ENCODE measurements around the gene FJX1.

Gene FJX1

DNA sequence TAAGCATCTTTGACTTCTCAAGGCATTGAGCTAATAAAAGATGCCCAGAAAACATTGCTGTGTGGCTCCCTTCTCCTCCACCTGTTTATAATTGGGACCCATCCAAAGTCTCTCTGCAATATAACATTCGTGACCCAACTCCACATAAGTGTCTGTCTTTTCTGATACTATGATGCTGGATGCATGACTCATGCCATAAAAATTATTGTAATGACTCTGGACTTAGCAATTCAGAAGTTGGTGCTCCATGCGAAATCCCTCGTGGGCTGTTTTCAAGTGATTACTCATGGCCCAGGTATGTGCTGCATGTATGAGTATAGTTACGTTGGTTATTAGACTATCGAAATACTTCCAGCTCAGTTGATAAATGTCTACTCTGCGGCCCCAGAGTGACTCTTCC is 11.7 kb downstream of the FJX1 start (continued):
- TF ChIP-seq ZNF600 (tag by site-specific recombination; IDR thresholded peaks at IDR 0.05) = peak; percentile 48; the same call in 1 of the 2 replicates
- no peak for TF ChIP-seq ZNF350 (tag by site-specific recombination; IDR thresholded peaks at IDR 0.05)
- TF ChIP-seq YY1 (tag by site-specific recombination; IDR thresholded peaks at IDR 0.05) = no peak
- TF ChIP-seq ZNF211 (tag by site-specific recombination; IDR thresholded peaks at IDR 0.05; ENCODE audit: low read depth) = no peak
- TF ChIP-seq ZNF610 (tag by site-specific recombination; IDR thresholded peaks at IDR 0.05; ENCODE audit: borderline replicate concordance) = no peak
- TF ChIP-seq, protein P1, sequence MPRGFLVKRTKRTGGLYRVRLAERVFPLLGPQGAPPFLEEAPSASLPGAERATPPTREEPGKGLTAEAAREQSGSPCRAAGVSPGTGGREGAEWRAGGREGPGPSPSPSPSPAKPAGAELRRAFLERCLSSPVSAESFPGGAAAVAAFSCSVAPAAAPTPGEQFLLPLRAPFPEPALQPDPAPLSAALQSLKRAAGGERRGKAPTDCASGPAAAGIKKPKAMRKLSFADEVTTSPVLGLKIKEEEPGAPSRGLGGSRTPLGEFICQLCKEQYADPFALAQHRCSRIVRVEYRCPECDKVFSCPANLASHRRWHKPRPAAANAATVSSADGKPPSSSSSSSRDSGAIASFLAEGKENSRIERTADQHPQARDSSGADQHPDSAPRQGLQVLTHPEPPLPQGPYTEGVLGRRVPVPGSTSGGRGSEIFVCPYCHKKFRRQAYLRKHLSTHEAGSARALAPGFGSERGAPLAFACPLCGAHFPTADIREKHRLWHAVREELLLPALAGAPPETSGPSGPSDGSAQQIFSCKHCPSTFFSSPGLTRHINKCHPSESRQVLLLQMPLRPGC (tag by site-specific recombination; IDR thresholded peaks at IDR 0.05) = peak; percentile 87
- TF ChIP-seq ZNF521 (tag by site-specific recombination; IDR thresholded peaks at IDR 0.05) = no peak
- TF ChIP-seq ZBTB21 (tag by site-specific recombination; IDR thresholded peaks at IDR 0.05) = peak; percentile 74
- TF ChIP-seq ZNF391 (tag by site-specific recombination; IDR thresholded peaks at IDR 0.05; ENCODE audit: borderline replicate concordance, low read depth) = peak; percentile 59; the same call in 1 of the 2 replicates
- TF ChIP-seq ZNF626 (tag by site-specific recombination; IDR thresholded peaks at IDR 0.05) = no peak
- TF ChIP-seq ZNF140 (tag by site-specific recombination; IDR thresholded peaks at IDR 0.05) = no peak
- no peak for TF ChIP-seq SETDB1 (IDR thresholded peaks at IDR 0.05; ENCODE audit: insufficient read length, low read length)
- no peak for TF ChIP-seq REPIN1 (tag by site-specific recombination; IDR thresholded peaks at IDR 0.05; ENCODE audit: low read depth)
- peak; percentile 89 for TF ChIP-seq ZNF24 (tag by site-specific recombination; IDR thresholded peaks at IDR 0.05)
- TF ChIP-seq, protein P2, sequence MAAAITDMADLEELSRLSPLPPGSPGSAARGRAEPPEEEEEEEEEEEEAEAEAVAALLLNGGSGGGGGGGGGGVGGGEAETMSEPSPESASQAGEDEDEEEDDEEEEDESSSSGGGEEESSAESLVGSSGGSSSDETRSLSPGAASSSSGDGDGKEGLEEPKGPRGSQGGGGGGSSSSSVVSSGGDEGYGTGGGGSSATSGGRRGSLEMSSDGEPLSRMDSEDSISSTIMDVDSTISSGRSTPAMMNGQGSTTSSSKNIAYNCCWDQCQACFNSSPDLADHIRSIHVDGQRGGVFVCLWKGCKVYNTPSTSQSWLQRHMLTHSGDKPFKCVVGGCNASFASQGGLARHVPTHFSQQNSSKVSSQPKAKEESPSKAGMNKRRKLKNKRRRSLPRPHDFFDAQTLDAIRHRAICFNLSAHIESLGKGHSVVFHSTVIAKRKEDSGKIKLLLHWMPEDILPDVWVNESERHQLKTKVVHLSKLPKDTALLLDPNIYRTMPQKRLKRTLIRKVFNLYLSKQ (tag by site-specific recombination; IDR thresholded peaks at IDR 0.05; ENCODE audit: borderline replicate concordance) = no peak
- peak; percentile 36; the same call in 1 of the 2 replicates for TF ChIP-seq OSR2 (tag by site-specific recombination; IDR thresholded peaks at IDR 0.05)
- TF ChIP-seq ZNF132 (tag by site-specific recombination; IDR thresholded peaks at IDR 0.05; ENCODE audit: borderline replicate concordance) = no peak
- TF ChIP-seq ZNF747 (tag by site-specific recombination; IDR thresholded peaks at IDR 0.05) = no peak
- no peak for TF ChIP-seq ZNF223 (tag by site-specific recombination; IDR thresholded peaks at IDR 0.05)
- TF ChIP-seq ZNF571 (tag by site-specific recombination; IDR thresholded peaks at IDR 0.05) = no peak
- TF ChIP-seq ZNF837 (tag by site-specific recombination; IDR thresholded peaks at IDR 0.05) = no peak
- no peak for TF ChIP-seq ZNF529 (tag by site-specific recombination; IDR thresholded peaks at IDR 0.05; ENCODE audit: insufficient replicate concordance)
- no peak for TF ChIP-seq MZF1 (tag by site-specific recombination; IDR thresholded peaks at IDR 0.05; ENCODE audit: borderline replicate concordance)
- TF ChIP-seq, protein P3, sequence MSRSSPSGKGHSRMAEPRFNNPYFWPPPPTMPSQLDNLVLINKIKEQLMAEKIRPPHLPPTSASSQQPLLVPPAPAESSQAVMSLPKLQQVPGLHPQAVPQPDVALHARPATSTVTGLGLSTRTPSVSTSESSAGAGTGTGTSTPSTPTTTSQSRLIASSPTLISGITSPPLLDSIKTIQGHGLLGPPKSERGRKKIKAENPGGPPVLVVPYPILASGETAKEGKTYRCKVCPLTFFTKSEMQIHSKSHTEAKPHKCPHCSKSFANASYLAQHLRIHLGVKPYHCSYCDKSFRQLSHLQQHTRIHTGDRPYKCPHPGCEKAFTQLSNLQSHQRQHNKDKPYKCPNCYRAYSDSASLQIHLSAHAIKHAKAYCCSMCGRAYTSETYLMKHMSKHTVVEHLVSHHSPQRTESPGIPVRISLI (tag by site-specific recombination; IDR thresholded peaks at IDR 0.05) = peak; percentile 38; the same call in 1 of the 2 replicates
- TF ChIP-seq, protein P4, sequence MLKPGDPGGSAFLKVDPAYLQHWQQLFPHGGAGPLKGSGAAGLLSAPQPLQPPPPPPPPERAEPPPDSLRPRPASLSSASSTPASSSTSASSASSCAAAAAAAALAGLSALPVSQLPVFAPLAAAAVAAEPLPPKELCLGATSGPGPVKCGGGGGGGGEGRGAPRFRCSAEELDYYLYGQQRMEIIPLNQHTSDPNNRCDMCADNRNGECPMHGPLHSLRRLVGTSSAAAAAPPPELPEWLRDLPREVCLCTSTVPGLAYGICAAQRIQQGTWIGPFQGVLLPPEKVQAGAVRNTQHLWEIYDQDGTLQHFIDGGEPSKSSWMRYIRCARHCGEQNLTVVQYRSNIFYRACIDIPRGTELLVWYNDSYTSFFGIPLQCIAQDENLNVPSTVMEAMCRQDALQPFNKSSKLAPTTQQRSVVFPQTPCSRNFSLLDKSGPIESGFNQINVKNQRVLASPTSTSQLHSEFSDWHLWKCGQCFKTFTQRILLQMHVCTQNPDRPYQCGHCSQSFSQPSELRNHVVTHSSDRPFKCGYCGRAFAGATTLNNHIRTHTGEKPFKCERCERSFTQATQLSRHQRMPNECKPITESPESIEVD (tag by site-specific recombination; IDR thresholded peaks at IDR 0.05) = peak; percentile 56; the same call in 1 of the 2 replicates
- TF ChIP-seq ZNF677 (tag by site-specific recombination; IDR thresholded peaks at IDR 0.05) = no peak
- TF ChIP-seq ZNF324 (tag by site-specific recombination; IDR thresholded peaks at IDR 0.05) = peak; percentile 38; the same call in 1 of the 2 replicates
- TF ChIP-seq, protein P5, sequence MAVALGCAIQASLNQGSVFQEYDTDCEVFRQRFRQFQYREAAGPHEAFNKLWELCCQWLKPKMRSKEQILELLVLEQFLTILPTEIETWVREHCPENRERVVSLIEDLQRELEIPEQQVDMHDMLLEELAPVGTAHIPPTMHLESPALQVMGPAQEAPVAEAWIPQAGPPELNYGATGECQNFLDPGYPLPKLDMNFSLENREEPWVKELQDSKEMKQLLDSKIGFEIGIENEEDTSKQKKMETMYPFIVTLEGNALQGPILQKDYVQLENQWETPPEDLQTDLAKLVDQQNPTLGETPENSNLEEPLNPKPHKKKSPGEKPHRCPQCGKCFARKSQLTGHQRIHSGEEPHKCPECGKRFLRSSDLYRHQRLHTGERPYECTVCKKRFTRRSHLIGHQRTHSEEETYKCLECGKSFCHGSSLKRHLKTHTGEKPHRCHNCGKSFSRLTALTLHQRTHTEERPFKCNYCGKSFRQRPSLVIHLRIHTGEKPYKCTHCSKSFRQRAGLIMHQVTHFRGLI (tag by site-specific recombination; IDR thresholded peaks at IDR 0.05) = no peak
- no peak for TF ChIP-seq ZNF48 (tag by site-specific recombination; IDR thresholded peaks at IDR 0.05)
- no peak for TF ChIP-seq ZNF23 (tag by site-specific recombination; IDR thresholded peaks at IDR 0.05; ENCODE audit: borderline replicate concordance)
- TF ChIP-seq ZNF654 (tag by site-specific recombination; IDR thresholded peaks at IDR 0.05; ENCODE audit: low read depth) = no peak
- TF ChIP-seq, protein P6, sequence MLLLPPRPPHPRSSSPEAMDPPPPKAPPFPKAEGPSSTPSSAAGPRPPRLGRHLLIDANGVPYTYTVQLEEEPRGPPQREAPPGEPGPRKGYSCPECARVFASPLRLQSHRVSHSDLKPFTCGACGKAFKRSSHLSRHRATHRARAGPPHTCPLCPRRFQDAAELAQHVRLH (tag by site-specific recombination; IDR thresholded peaks at IDR 0.05) = no peak
- TF ChIP-seq, protein P7, sequence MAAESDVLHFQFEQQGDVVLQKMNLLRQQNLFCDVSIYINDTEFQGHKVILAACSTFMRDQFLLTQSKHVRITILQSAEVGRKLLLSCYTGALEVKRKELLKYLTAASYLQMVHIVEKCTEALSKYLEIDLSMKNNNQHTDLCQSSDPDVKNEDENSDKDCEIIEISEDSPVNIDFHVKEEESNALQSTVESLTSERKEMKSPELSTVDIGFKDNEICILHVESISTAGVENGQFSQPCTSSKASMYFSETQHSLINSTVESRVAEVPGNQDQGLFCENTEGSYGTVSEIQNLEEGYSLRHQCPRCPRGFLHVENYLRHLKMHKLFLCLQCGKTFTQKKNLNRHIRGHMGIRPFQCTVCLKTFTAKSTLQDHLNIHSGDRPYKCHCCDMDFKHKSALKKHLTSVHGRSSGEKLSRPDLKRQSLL (tag by site-specific recombination; IDR thresholded peaks at IDR 0.05) = no peak

Data from HEK293 (cell line).